ENCODE data around the gene CYP26A1.

The CYP26A1 gene

GRCh38 chr10:93124580-93125318 is 51.1 kb downstream of the CYP26A1 start:
- DNase-seq = no peak

GRCh38 chr10:93125966-93126365 is 52.3 kb downstream of the CYP26A1 start:
- DNase-seq = no peak

- no peak for DNase-seq
These were observed 52.9 kb downstream of the CYP26A1 start for GRCh38 chr10:93126483-93127052.
